Central memory CD8-positive, alpha-beta T cell (primary cell): ENCODE measurements around the gene PCDHA4.
"Not testable (repeated sequence)": the region's sequence is repeated elsewhere in the genome, so short reads cannot be mapped to it uniquely, and the experiment has no call there.

Experiments used
- ATAC-seq: fragments of 150-1000 bp; cut with Tn5 transposase; replicated peaks from 2 replicates; pipeline ENCODE4 v1.10.0; 2022; ENCODE audit warnings: mild to moderate bottlenecking, moderate FRiP score, moderate number of reproducible peaks; ENCODE audit not compliant: poor library complexity, severe bottlenecking; ENCODE audit errors: extremely low read depth
- DNase-seq, 2 donors: peaks; one replicate each; pipeline ENCODE4 v3.0.0; 2021; ENCODE audit warnings: low spot score in 2 of 2
- H3K27ac Mint-ChIP-seq: one replicate; pipeline ENCODE4 v1.8.0; 2022; ENCODE audit warnings: low read depth, mild to moderate bottlenecking, moderate library complexity, mixed read lengths
- H3K27me3 Mint-ChIP-seq: one replicate; pipeline ENCODE4 v1.8.0; 2022; ENCODE audit warnings: mixed read lengths
- H3K36me3 Mint-ChIP-seq: one replicate; pipeline ENCODE4 v1.8.0; 2022; ENCODE audit warnings: mild to moderate bottlenecking, moderate library complexity, mixed read lengths; ENCODE audit not compliant: insufficient read depth
- H3K4me1 Mint-ChIP-seq: one replicate; pipeline ENCODE4 v1.8.0; 2022; ENCODE audit warnings: mixed read lengths
- H3K4me3 Mint-ChIP-seq: one replicate; pipeline ENCODE4 v1.8.0; 2022; ENCODE audit warnings: mild to moderate bottlenecking, moderate library complexity, mixed read lengths
- H3K9me3 Mint-ChIP-seq: one replicate; pipeline ENCODE4 v1.8.0; 2022; ENCODE audit warnings: mixed read lengths

The PCDHA4 gene

DNA sequence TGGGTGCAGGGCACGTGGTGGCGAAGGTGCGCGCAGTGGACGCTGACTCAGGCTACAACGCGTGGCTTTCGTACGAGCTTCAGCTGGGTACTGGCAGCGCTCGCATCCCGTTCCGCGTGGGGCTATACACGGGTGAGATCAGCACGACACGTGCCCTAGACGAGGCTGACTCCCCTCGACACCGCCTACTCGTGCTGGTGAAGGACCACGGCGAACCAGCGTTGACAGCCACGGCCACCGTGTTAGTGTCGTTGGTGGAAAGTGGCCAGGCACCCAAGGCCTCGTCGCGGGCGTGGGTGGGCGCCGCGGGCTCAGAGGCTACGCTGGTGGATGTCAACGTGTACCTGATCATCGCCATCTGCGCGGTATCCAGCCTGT is 10.2 kb upstream of the PCDHA4 start:
- no peaks in the 10 kb centered on the region for H3K9me3 Mint-ChIP-seq
- peaks cover 28% of the 10 kb centered on the region for H3K27me3 Mint-ChIP-seq

GRCh38 chr5:140800816-140801493 is 5.9 kb upstream of the PCDHA4 start, which contains the start of gene PCDHA3:
PCDHA3 (plus strand) TSS chr5:140801057.
- Mint-ChIP-seq H3K27me3 (peaks cover 26% of the 10 kb centered on the region), H3K27ac (no peak within 1 kb of the TSS), H3K4me3 (no peak within 1 kb of the TSS), H3K36me3 (no peaks in the 10 kb centered on the region), H3K9me3 (no peaks in the 10 kb centered on the region), H3K4me1 (no peaks in the 10 kb centered on the region)
- DNase-seq (no peak), ATAC-seq (no peak)

More for the DNA sequence above, 10.2 kb upstream of the PCDHA4 start:
- Mint-ChIP-seq H3K36me3 (no peaks in the 10 kb centered on the region), H3K27ac (no peak overlapping the region), H3K4me1 (no peaks in the 10 kb centered on the region), H3K4me3 (no peak overlapping the region)
- no peak for ATAC-seq
- DNase-seq, result no peak

- DNase-seq (no peak), ATAC-seq (no peak)
- Mint-ChIP-seq H3K9me3 (no peaks in the 10 kb centered on the region), H3K36me3 (no peaks in the 10 kb centered on the region), H3K4me1 (no peaks in the 10 kb centered on the region), H3K4me3 (no peak overlapping the region), H3K27ac (no peak overlapping the region), H3K27me3 (peaks cover 31% of the 10 kb centered on the region)
Measured at GRCh38 chr5:140801494-140801841, 5.4 kb upstream of the PCDHA4 start.

GRCh38 chr5:140802381-140802780 is 4.5 kb upstream of the PCDHA4 start:
- not testable (repeated sequence) for H3K36me3 Mint-ChIP-seq, ATAC-seq, H3K9me3 Mint-ChIP-seq, H3K4me1 Mint-ChIP-seq, H3K4me3 Mint-ChIP-seq, H3K27ac Mint-ChIP-seq, DNase-seq
- peaks cover 35% of the 10 kb centered on the region for H3K27me3 Mint-ChIP-seq

- Mint-ChIP-seq H3K9me3 (no peaks in the 10 kb centered on the region), H3K4me3 (no peak overlapping the region), H3K27ac (no peak overlapping the region), H3K27me3 (peaks cover 35% of the 10 kb centered on the region), H3K36me3 (no peaks in the 10 kb centered on the region), H3K4me1 (no peaks in the 10 kb centered on the region)
- ATAC-seq (no peak), DNase-seq (no peak)
Measured at GRCh38 chr5:140802781-140803271, 4.0 kb upstream of the PCDHA4 start.

GRCh38 chr5:140808241-140808888 is 1.5 kb downstream of the PCDHA4 start:
- not testable (repeated sequence) for H3K4me1 Mint-ChIP-seq, DNase-seq, ATAC-seq, H3K9me3 Mint-ChIP-seq, H3K27ac Mint-ChIP-seq, H3K4me3 Mint-ChIP-seq, H3K36me3 Mint-ChIP-seq
- H3K27me3 Mint-ChIP-seq, result peaks cover 34% of the 10 kb centered on the region

DNA sequence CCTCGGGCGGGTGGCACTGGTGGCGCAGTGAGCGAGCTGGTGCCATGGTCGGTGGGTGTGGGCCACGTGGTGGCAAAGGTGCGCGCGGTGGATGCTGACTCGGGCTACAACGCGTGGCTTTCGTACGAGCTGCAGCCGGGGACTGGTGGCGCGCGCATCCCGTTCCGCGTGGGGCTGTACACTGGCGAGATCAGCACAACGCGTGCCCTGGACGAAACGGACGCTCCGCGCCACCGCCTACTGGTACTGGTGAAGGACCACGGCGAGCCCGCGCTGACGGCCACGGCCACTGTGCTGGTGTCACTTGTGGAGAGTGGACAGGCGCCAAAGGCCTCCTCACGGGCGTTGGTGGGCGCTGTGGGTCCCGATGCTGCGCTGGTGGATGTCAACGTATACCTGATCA is 2.0 kb downstream of the PCDHA4 start:
- no peak for ATAC-seq
- H3K27me3 Mint-ChIP-seq, result peaks cover 34% of the 10 kb centered on the region
- H3K27ac Mint-ChIP-seq, result no peak overlapping the region
- H3K4me3 Mint-ChIP-seq, result no peak overlapping the region
- no peak for DNase-seq
- no peaks in the 10 kb centered on the region for H3K9me3 Mint-ChIP-seq
- H3K4me1 Mint-ChIP-seq, result no peaks in the 10 kb centered on the region
- H3K36me3 Mint-ChIP-seq, result no peaks in the 10 kb centered on the region

DNA sequence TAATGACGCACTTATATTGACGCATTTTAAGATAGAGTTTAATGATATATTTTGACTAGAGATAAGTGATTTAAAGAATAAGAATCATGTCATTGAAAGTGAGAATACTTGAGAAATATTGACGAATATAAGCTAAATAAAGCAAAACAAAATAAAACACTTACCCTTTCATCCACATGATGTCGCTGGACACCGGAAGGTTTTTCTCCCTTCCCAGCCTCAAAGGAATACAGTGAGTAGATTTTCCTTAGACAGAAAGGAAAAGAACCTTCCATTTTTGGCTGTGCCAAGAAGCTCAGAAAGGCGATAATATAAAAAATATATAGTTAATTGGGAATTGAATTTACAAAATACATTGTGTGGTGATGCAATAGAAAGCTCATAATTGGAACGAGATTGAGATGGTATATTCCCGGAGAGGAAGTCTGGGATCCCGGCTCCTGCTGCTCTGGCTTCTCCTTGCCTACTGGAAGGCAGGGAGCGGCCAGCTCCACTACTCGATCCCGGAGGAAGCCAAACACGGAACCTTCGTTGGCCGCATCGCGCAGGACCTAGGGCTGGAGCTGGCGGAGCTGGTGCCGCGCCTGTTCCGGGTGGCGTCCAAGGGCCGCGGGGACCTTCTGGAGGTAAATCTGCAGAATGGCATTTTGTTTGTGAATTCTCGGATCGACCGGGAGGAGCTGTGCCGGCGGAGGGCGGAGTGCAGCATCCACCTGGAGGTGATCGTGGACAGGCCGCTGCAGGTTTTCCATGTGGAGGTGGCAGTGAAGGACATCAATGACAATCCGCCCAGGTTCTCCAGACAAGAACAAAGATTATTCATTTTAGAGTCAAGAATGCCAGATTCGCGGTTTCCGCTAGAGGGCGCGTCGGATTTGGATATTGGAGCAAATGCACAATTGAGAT is 14.8 kb downstream of the PCDHA4 start, which contains the start of gene PCDHA5:
Gene PCDHA5, plus strand, starts transcription at position 239 of the 906 bp plus-strand sequence.
- H3K4me1 Mint-ChIP-seq, result no peaks in the 10 kb centered on the region
- peaks cover 14% of the 10 kb centered on the region for H3K27me3 Mint-ChIP-seq
- H3K27ac Mint-ChIP-seq, result no peak within 1 kb of the TSS
- H3K36me3 Mint-ChIP-seq, result no peaks in the 10 kb centered on the region
- peaks cover 2% of the 10 kb centered on the region for H3K9me3 Mint-ChIP-seq
- H3K4me3 Mint-ChIP-seq, result no peak within 1 kb of the TSS
- ATAC-seq, result no peak
- no peak for DNase-seq

DNA sequence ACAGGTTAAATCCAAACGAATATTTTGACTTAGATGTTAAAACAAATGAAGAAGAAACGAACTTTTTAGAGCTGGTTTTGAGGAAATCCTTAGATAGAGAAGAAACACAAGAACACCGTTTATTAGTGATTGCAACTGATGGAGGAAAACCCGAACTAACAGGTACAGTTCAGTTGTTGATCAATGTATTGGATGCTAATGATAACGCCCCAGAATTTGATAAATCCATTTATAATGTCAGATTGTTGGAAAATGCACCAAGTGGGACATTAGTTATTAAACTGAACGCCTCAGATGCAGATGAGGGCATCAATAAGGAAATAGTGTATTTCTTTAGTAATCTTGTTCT is 15.4 kb downstream of the PCDHA4 start:
- Mint-ChIP-seq H3K27ac (no peak overlapping the region), H3K9me3 (no peaks in the 10 kb centered on the region), H3K4me1 (no peaks in the 10 kb centered on the region), H3K36me3 (no peaks in the 10 kb centered on the region), H3K4me3 (no peak overlapping the region), H3K27me3 (peaks cover 15% of the 10 kb centered on the region)
- DNase-seq, result no peak
- ATAC-seq, result no peak

GRCh38 chr5:140822969-140823368 is 16.1 kb downstream of the PCDHA4 start:
- not testable (repeated sequence) for H3K36me3 Mint-ChIP-seq, H3K27ac Mint-ChIP-seq, H3K9me3 Mint-ChIP-seq, H3K4me1 Mint-ChIP-seq, ATAC-seq, H3K4me3 Mint-ChIP-seq, DNase-seq
- peaks cover 22% of the 10 kb centered on the region for H3K27me3 Mint-ChIP-seq

DNA sequence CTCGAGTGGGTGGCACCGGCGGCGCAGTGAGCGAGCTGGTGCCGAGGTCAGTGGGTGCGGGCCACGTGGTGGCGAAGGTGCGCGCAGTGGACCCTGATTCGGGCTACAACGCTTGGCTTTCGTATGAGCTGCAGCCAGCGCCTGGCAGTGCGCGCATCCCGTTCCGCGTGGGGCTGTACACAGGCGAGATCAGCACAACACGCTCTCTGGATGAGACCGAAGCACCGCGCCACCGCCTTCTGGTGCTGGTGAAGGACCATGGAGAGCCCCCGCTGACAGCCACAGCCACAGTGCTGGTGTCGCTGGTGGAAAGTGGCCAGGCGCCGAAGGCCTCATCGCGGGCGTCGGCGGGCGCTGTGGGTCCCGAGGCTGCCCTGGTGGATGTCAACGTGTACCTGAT is 16.6 kb downstream of the PCDHA4 start:
- DNase-seq (no peak), ATAC-seq (no peak)
- Mint-ChIP-seq H3K27me3 (peaks cover 25% of the 10 kb centered on the region), H3K4me1 (no peaks in the 10 kb centered on the region), H3K9me3 (no peaks in the 10 kb centered on the region), H3K4me3 (no peak overlapping the region), H3K27ac (no peak overlapping the region), H3K36me3 (no peaks in the 10 kb centered on the region)

DNA sequence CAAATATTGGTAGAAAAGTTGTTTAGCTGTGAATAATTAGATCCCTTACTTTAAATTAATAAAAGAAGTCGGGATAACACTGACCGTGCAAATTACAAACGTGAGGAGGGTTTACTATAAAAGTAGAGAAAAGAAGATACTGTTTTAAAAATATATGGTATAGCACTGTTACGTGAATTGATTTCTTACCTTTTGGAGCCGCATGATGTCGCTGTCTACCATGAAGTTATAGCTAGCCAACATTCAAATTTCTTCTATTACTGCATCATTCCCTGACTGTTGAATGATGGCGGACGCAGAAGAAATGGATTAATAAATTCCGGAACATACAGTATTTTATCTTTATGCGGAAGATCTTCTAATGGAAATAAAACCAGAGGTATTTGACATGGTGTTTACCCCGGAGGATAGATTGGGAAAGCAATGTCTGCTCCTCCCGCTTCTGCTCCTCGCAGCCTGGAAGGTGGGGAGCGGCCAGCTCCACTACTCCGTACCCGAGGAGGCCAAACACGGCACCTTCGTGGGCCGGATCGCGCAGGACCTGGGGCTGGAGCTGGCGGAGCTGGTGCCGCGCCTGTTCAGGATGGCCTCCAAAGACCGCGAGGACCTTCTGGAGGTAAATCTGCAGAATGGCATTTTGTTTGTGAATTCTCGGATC is 21.0 kb downstream of the PCDHA4 start, which contains the start of gene PCDHA6:
Gene PCDHA6, plus strand, starts transcription at position 257 of the 658 bp plus-strand sequence. Its CDS starts 132 bp downstream, at position 389.
- no peak for ATAC-seq
- Mint-ChIP-seq H3K27me3 (peaks cover 44% of the 10 kb centered on the region), H3K27ac (no peak within 1 kb of the TSS), H3K36me3 (no peaks in the 10 kb centered on the region), H3K9me3 (no peaks in the 10 kb centered on the region), H3K4me1 (no peaks in the 10 kb centered on the region), H3K4me3 (no peak within 1 kb of the TSS)
- no peak for DNase-seq
